Common myeloid progenitor, CD34-positive (primary cell): ENCODE measurements around the gene LEO1.

Experiments used
- CTCF ChIA-PET: fragments of 350-600 bp; sonication (Branson Sonifier 250); formaldehyde crosslinking; loops from one replicate; lab custom pipeline; 2021; ENCODE audit warnings: antibody characterized with exemption; lab: Charles Lee
- POLR2A ChIA-PET: fragments of 350-600 bp; sonication (Branson Sonifier 250); formaldehyde crosslinking; loops from one replicate; lab custom pipeline; 2021; ENCODE audit warnings: antibody characterized with exemption; lab: Charles Lee
- DNase-seq, 3 donors: peaks; one replicate each; pipeline versions ENCODE4 v3.0.0 to v3.0.0-alpha.2; 2013
- H3K27ac ChIP-seq, 2 experiments: 1 replicate in 1 of 2; 2 replicates in 1 of 2; pipeline ENCODE4 v1.7.0; 2013; ENCODE audit warnings: inconsistent platforms in 2 of 2, low read length in 2 of 2, mild to moderate bottlenecking in 2 of 2, low read depth in 1 of 2, moderate library complexity in 1 of 2; ENCODE audit not compliant: severe bottlenecking in 2 of 2, insufficient read depth in 1 of 2, poor library complexity in 1 of 2
- H3K27me3 ChIP-seq, 5 experiments: replicated peaks in 2 of 5; 1 replicate in 3 of 5; 2 replicates in 2 of 5; pipeline versions ENCODE4 v1.6.1 to v1.7.0; 2013; ENCODE audit warnings: low read length in 4 of 5, mild to moderate bottlenecking in 2 of 5, moderate library complexity in 2 of 5, inconsistent platforms in 1 of 5; ENCODE audit not compliant: insufficient read depth in 5 of 5, control insufficient read depth in 4 of 5
- H3K36me3 ChIP-seq, 4 experiments: 1 replicate in 2 of 4; 2 replicates in 2 of 4; pipeline versions ENCODE4 v1.6.1 to v1.7.0; 2013; ENCODE audit warnings: low read length in 3 of 4, control low read depth in 1 of 4, mild to moderate bottlenecking in 1 of 4; ENCODE audit not compliant: control insufficient read depth in 4 of 4, insufficient read depth in 4 of 4
- H3K4me1 ChIP-seq, 4 experiments: 1 replicate in 3 of 4; 2 replicates in 1 of 4; pipeline versions ENCODE4 v1.6.1 to v1.7.1; 2013; ENCODE audit warnings: low read length in 3 of 4, mild to moderate bottlenecking in 3 of 4, control low read depth in 1 of 4, inconsistent platforms in 1 of 4, moderate library complexity in 1 of 4; ENCODE audit not compliant: control insufficient read depth in 4 of 4, insufficient read depth in 4 of 4; ENCODE audit errors: control extremely low read depth in 1 of 4
- H3K4me3 ChIP-seq, 7 experiments: 1 replicate in 4 of 7; 2 replicates in 3 of 7; pipeline versions ENCODE4 v1.5.1 to v1.7.0; 2013; ENCODE audit warnings: mild to moderate bottlenecking in 7 of 7, low read length in 6 of 7, moderate library complexity in 6 of 7, inconsistent platforms in 2 of 7, low read depth in 2 of 7, control low read depth in 1 of 7; ENCODE audit not compliant: insufficient read depth in 4 of 7, control insufficient read depth in 1 of 7; ENCODE audit errors: extremely low read depth in 1 of 7
- H3K9me3 ChIP-seq, 5 experiments: 1 replicate in 4 of 5; 2 replicates in 1 of 5; pipeline versions ENCODE4 v1.6.1 to v1.7.1; 2013; ENCODE audit warnings: low read length in 4 of 5, mild to moderate bottlenecking in 2 of 5, inconsistent platforms in 1 of 5, low read depth in 1 of 5, moderate library complexity in 1 of 5; ENCODE audit not compliant: control insufficient read depth in 4 of 5, insufficient read depth in 2 of 5; ENCODE audit errors: control extremely low read depth in 1 of 5
- WGBS: methylation state at CpG from one replicate; pipeline ENCODE4 v1.1.5; 2013; ENCODE audit not compliant: insufficient coverage; 5-methylcytosine and 5-hydroxymethylcytosine counted together

Gene LEO1

DNA sequence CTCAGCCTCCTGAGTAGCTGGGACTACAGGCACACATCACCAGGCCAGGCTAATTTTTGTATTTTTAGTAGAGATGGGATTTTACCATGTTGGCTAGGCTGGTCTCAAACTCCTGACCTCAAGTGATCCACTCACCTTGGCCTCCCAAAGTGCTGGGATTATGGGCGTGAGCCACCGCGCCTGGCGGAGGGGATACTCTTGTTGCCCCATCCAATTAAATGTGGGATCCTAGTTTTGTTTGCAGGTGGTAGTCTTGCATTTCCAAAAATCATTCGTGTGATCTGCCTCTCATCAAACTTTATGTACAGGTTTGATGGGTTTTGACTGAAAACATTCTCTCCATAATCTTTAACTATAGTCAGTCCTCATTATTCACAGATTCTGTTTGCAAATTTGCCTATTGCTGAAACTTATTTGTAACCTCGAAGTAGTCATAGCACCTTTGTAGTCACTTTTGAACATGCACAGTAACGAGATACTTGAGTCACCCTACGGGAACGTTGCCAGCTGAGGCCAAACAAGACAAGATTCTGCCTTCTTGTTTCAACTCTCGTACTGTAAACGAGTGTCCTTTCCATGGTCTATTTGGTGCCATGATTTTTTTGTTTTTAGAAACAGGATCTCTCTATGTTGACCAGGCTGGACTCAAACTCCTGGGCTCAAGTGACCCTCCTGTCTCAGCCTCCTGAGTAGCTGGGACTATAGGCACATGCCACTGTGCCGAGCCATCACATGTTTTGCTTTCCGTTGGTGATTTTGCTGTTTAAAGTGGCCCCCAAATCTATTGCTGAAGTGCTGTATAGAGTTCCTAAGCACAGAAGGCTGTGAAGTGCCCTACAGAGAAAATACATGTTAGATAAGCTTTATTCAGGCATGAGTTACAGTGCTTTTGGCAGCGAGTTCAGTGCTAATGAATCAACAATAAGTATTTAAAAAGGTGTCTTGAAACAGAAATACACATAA lies 39.3 kb upstream of the LEO1 start:
- H3K4me1 ChIP-seq: peaks cover 0 to 29% (median 0%) of the 10 kb centered on the region in 4 experiments
- CTCF ChIA-PET: interaction anchor here (0.9 kb wide), 1 partner anchor 39 kb away, joined by 3 read pairs; the partner anchor contains the start of gene LEO1
- H3K27ac ChIP-seq: no peak overlapping the region
- no peaks in the 10 kb centered on the region for H3K9me3 ChIP-seq
- WGBS: 97% methylated on average over 12 of the region's 14 CpGs
- H3K36me3 ChIP-seq: no peaks in the 10 kb centered on the region
- DNase-seq: no peak
- H3K4me3 ChIP-seq: no peak overlapping the region
- no peaks in the 10 kb centered on the region for H3K27me3 ChIP-seq
- POLR2A ChIA-PET: no interaction called here

DNA sequence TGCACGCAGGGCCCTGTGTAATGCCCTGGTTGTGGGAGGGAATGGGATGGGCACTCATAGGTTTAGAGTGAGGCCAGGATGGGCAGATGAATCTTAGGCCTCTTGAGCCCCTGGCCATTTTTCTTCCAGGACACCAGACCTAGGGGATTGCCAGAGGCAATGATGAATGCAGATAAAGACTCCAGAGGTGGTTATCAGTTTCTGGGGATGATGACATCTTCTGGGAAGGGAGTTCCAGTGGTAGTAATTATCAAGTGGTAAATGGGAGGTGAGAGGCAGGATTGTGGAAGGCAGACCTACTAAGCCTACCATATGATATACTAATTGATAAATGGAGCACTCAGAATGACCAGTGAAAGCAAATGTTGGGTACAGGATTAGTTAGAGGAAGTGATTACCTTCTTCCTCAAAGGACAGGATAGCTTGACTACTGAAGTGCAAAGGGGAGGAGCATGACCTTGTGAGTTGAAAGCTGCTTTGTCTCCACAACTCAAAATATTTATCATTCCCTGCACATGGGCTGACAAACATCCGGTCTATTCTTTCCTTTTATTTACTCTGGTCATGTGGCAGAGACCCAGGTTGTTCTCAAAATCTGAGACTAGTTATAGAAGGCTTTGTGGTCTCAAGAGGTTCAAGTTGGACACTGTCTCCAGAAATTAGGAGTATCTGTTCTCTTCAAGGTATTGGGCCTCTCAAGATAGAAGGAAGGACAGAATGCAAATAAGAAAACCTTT lies 37.3 kb upstream of the LEO1 start:
- Histone ChIP-seq H3K27me3 (no peaks in the 10 kb centered on the region), H3K36me3 (no peaks in the 10 kb centered on the region), H3K9me3 (no peaks in the 10 kb centered on the region), H3K4me1 (peaks cover 0 to 24% (median 0%) of the 10 kb centered on the region in 4 experiments), H3K27ac (no peak overlapping the region), H3K4me3 (no peak overlapping the region)
- ChIA-PET POLR2A (no interaction called here), CTCF (interaction anchor here (1.6 kb wide), 1 partner anchor 70 kb away, joined by 5 read pairs; no protein-coding TSS in a partner anchor)
- WGBS: 100% methylated on average over 1 of the region's 2 CpGs
- DNase-seq: no peak

GRCh38 chr15:52008359-52008697 lies 36.8 kb upstream of the LEO1 start:
- POLR2A ChIA-PET: no interaction called here
- 96% methylated on average over 4 of the region's 5 CpGs for WGBS
- no peak for DNase-seq
- Histone ChIP-seq H3K4me3 (no peak overlapping the region), H3K36me3 (no peaks in the 10 kb centered on the region), H3K4me1 (peaks cover 0 to 19% (median 0%) of the 10 kb centered on the region in 4 experiments), H3K27ac (no peak overlapping the region), H3K9me3 (no peaks in the 10 kb centered on the region), H3K27me3 (no peaks in the 10 kb centered on the region)
- CTCF ChIA-PET: interaction anchor here (0.7 to 1.6 kb wide), 3 partner anchors 37 to 71 kb away, joined by 3 to 5 read pairs (median 4); partner anchors contain the start of gene LEO1

- CTCF ChIA-PET: interaction anchor here (1.4 to 1.6 kb wide), 2 partner anchors 36 to 72 kb away, joined by 3 to 5 read pairs; partner anchors contain the start of gene LEO1
- no CpG with 5 or more reads among the region's 3 CpGs for WGBS
- H3K27me3 ChIP-seq: no peaks in the 10 kb centered on the region
These were observed 35.2 kb upstream of the LEO1 start for GRCh38 chr15:52006702-52007340.

DNA sequence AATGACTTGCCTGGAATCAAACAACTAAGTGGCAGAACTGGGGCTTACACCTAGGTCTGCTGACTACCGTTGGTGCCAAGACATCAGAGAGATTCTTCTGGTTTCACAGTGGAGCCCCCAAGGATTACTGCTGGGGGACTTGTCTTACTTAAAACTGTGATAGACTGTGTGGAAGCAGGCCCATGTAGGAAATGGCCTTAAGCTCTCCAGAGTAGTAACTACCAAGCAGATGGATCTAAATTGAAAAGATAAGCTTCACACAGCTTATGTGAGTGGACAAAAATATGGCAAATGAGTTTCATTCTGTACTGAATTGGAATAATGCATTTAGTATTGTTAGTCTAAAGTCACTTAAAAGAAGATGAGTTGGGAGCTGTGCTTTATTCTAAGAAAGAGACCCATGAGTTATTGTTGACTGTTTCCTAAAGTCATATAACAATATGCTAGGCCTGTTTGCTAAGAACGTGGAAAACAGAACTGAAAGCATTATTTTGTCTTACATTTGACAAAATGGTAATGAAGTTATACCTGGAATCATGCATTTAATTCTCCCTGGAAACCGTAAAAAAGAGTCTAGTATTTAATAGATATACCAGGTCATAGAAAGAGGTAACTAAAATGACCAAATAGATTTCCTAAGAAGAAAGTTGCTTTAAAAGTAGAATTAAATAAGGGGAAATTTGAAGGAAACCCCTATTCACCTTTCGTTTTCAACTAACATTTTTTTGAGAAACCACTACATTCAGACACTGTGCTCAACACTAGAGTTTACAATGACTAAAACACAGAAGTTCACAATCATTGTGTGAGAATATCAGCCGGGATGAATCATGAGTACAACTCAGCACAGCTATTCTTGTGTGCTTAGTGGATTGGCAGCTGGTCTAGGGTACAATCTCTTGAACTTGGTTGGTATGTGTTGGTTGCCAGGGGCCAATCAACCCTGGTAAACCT lies 34.4 kb upstream of the LEO1 start:
- ChIA-PET POLR2A (no interaction called here), CTCF (no interaction called here)
- H3K4me1 ChIP-seq: peaks cover 0 to 15% (median 0%) of the 10 kb centered on the region in 4 experiments
- no peak overlapping the region for H3K27ac ChIP-seq
- WGBS: 90% methylated on average over 2 of the region's 5 CpGs
- H3K36me3 ChIP-seq: no peaks in the 10 kb centered on the region
- no peaks in the 10 kb centered on the region for H3K9me3 ChIP-seq
- no peak for DNase-seq
- no peak overlapping the region for H3K4me3 ChIP-seq
- no peaks in the 10 kb centered on the region for H3K27me3 ChIP-seq

More at GRCh38 chr15:52006702-52007340, 35.2 kb upstream of the LEO1 start:
- Histone ChIP-seq H3K36me3 (no peaks in the 10 kb centered on the region), H3K4me1 (peaks cover 0 to 15% (median 0%) of the 10 kb centered on the region in 4 experiments), H3K4me3 (no peak overlapping the region), H3K27ac (no peak overlapping the region), H3K9me3 (no peaks in the 10 kb centered on the region)
- POLR2A ChIA-PET: interaction anchor here (0.7 kb wide), 1 partner anchor 53 kb away, joined by 8 read pairs; no protein-coding TSS in a partner anchor
- DNase-seq: no peak

DNA sequence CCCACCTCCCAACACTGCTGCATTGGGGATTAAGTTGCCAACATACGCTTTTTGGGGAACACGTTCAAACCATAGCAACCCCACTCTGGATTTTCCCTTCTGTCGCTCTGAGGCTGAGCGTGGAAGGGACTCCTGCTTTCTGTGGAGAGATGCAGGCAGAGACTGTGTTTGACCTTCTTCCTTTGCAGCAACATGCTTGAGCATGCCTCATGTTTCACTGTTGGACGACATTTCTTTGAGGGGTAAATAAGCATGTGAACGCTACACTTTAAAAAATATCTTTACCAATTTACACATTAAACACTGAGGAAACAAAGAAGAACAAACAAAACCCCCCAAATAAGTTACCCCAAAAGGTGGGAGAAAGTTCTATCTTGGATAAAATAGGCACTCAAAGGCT lies 33.2 kb upstream of the LEO1 start:
- no peak overlapping the region for H3K4me3 ChIP-seq

More for the DNA sequence above, 33.2 kb upstream of the LEO1 start:
- WGBS: 97% methylated on average over 4 of the region's 6 CpGs
- H3K27me3 ChIP-seq: no peaks in the 10 kb centered on the region
- H3K9me3 ChIP-seq: no peaks in the 10 kb centered on the region
- no peak for DNase-seq
- CTCF ChIA-PET: no interaction called here
- peaks cover 0 to 15% (median 0%) of the 10 kb centered on the region in 4 experiments for H3K4me1 ChIP-seq
- POLR2A ChIA-PET: no interaction called here
- no peaks in the 10 kb centered on the region for H3K36me3 ChIP-seq
- H3K27ac ChIP-seq: no peak overlapping the region
